CD14-positive monocyte (primary cell): ENCODE measurements around the gene NBAS. TPM values are rescaled to one million over a fixed set of nuclear protein-coding genes. Genes with fewer than 3 reads are reported as not detected.

Experiments used
- DNase-seq, 3 donors: peaks; one replicate each; pipeline ENCODE4 v3.0.0-alpha.2; 2011 to 2022
- H2AFZ ChIP-seq: 2 replicates; pipeline ENCODE4 v1.6.0; 2012; ENCODE audit warnings: mild to moderate bottlenecking, low read depth, low read length, inconsistent platforms; ENCODE audit not compliant: insufficient read depth, poor library complexity, severe bottlenecking
- H3K27ac ChIP-seq, 2 donors: 1 replicate in 1 of 2; 2 replicates in 1 of 2; pipeline ENCODE4 v1.5.1; 2012 to 2013; ENCODE audit warnings: low read length in 2 of 2, control low read depth in 1 of 2, inconsistent platforms in 1 of 2, low read depth in 1 of 2, mild to moderate bottlenecking in 1 of 2
- H3K27me3 ChIP-seq, 2 donors: one replicate each; pipeline versions ENCODE4 v1.6.0 to v1.6.1; 2011 to 2013; ENCODE audit warnings: low read length in 2 of 2; ENCODE audit not compliant: control insufficient read depth in 2 of 2, insufficient read depth in 2 of 2
- H3K36me3 ChIP-seq, 2 donors: replicated peaks in 1 of 2; 1 replicate in 1 of 2; 2 replicates in 1 of 2; pipeline versions ENCODE4 v1.5.1 to v1.6.1; 2012 to 2013; ENCODE audit warnings: low read length in 2 of 2, control low read depth in 1 of 2, inconsistent platforms in 1 of 2, mild to moderate bottlenecking in 1 of 2; ENCODE audit not compliant: insufficient read depth in 2 of 2, control insufficient read depth in 1 of 2
- H3K4me1 ChIP-seq, 2 donors: 1 replicate in 1 of 2; 2 replicates in 1 of 2; pipeline versions ENCODE4 v1.5.1 to v1.6.1; 2012 to 2013; ENCODE audit warnings: low read length in 2 of 2, control low read depth in 1 of 2, inconsistent platforms in 1 of 2, mild to moderate bottlenecking in 1 of 2, moderate library complexity in 1 of 2; ENCODE audit not compliant: insufficient read depth in 2 of 2, control insufficient read depth in 1 of 2
- H3K4me2 ChIP-seq: replicated peaks from 2 replicates; pipeline ENCODE3; 2012; ENCODE audit warnings: low read length, moderate library complexity, mild to moderate bottlenecking; ENCODE audit not compliant: poor library complexity, severe bottlenecking; ENCODE audit errors: extremely low read depth
- H3K4me3 ChIP-seq, 3 experiments: fragments of 200-600 bp in 1 of 3; sonication (generic) in 1 of 3; replicated peaks in 1 of 3; 1 replicate in 2 of 3; 2 replicates in 1 of 3; pipeline ENCODE4 v1.5.1; 2011 to 2013; ENCODE audit warnings: low read length in 3 of 3, mild to moderate bottlenecking in 3 of 3, control low read depth in 2 of 3, low read depth in 2 of 3, inconsistent platforms in 1 of 3, moderate library complexity in 1 of 3
- H3K79me2 ChIP-seq: 2 replicates; pipeline ENCODE4 v1.6.0; 2012; ENCODE audit warnings: mild to moderate bottlenecking, control low read depth, inconsistent platforms, low read length, moderate library complexity; ENCODE audit not compliant: insufficient read depth
- H3K9ac ChIP-seq: 2 replicates; pipeline ENCODE4 v1.6.0; 2017; ENCODE audit warnings: low read length, mild to moderate bottlenecking; ENCODE audit not compliant: insufficient read depth, poor library complexity, severe bottlenecking
- H3K9me3 ChIP-seq, 2 donors: replicated peaks in 1 of 2; 1 replicate in 1 of 2; 2 replicates in 1 of 2; pipeline versions ENCODE4 v1.5.1 to v1.6.1; 2012 to 2013; ENCODE audit warnings: low read length in 2 of 2, control low read depth in 1 of 2; ENCODE audit not compliant: control insufficient read depth in 1 of 2, insufficient read depth in 1 of 2
- H4K20me1 ChIP-seq: 2 replicates; pipeline ENCODE4 v1.6.0; 2012; ENCODE audit warnings: mild to moderate bottlenecking, low read length, control low read depth, moderate library complexity; ENCODE audit not compliant: insufficient read depth
- H3K27ac Mint-ChIP-seq, 7 donors: one replicate each; pipeline ENCODE4 v1.8.0; 2020; ENCODE audit warnings: mild to moderate bottlenecking in 7 of 7, mixed read lengths in 7 of 7, moderate library complexity in 6 of 7, inconsistent platforms in 2 of 7
- H3K27me3 Mint-ChIP-seq, 3 donors: one replicate each; pipeline ENCODE4 v1.8.0; 2021 to 2022; ENCODE audit warnings: low read depth in 3 of 3, mild to moderate bottlenecking in 3 of 3, mixed read lengths in 3 of 3, moderate library complexity in 3 of 3, inconsistent platforms in 1 of 3
- H3K36me3 Mint-ChIP-seq, 2 donors: one replicate each; pipeline ENCODE4 v1.8.0; 2020; ENCODE audit warnings: mixed read lengths in 2 of 2, inconsistent platforms in 1 of 2, mild to moderate bottlenecking in 1 of 2
- H3K4me1 Mint-ChIP-seq: one replicate; pipeline ENCODE4 v1.8.0; 2020; ENCODE audit warnings: mild to moderate bottlenecking, mixed read lengths
- H3K4me3 Mint-ChIP-seq, 2 donors: one replicate each; pipeline ENCODE4 v1.8.0; 2020; ENCODE audit warnings: mild to moderate bottlenecking in 2 of 2, mixed read lengths in 2 of 2, moderate library complexity in 1 of 2
- H3K9me3 Mint-ChIP-seq, 7 donors: one replicate each; pipeline ENCODE4 v1.8.0; 2020 to 2022; ENCODE audit warnings: mixed read lengths in 7 of 7, mild to moderate bottlenecking in 6 of 7, moderate library complexity in 6 of 7, inconsistent platforms in 2 of 7
- CTCF ChIP-seq: fragments of 200-600 bp; IDR thresholded peaks from one replicate; pipeline ENCODE4 v1.8.0; 2022; ENCODE audit warnings: antibody characterized with exemption, mild to moderate bottlenecking
- WGBS: methylation state at CpG from one replicate; pipeline ENCODE4 v1.1.5; 2013; ENCODE audit warnings: missing lambda C conversion rate; ENCODE audit not compliant: insufficient coverage; 5-methylcytosine and 5-hydroxymethylcytosine counted together
- intact Hi-C, 2 donors: fragments of 100-400 bp; cut with micrococcal nuclease; formaldehyde crosslinking; loops; one replicate each; pipeline versions ENCODE4 v1.15.0 to v1.15.1; 2023
- polyA plus RNA-seq, 3 donors: library from polyadenylated mRNA; depleted of rRNA in 1 of 3; unstranded in 2 of 3; stranded (reverse) in 1 of 3; fragments of 300-500 nt in 2 of 3; fragments of >200 nt in 1 of 3; fragmentation: Illumina TruSeq in 2 of 3; gene quantifications; 1 replicate in 2 of 3; 2 replicates in 1 of 3; pipeline ENCODE4 v1.2.3, GENCODE V29; 2012 to 2021

NBAS gene
- polyA plus RNA-seq, 3 donors, result 8.9 to 10.9 (median 8.9) TPM

GRCh38 chr2:15363734-15364133 lies 197.4 kb downstream of the NBAS start:
- Histone ChIP-seq H3K4me2 (no peak overlapping the region), H3K36me3 (peaks cover 7 to 43% of the 10 kb centered on the region in 2 donors), H4K20me1 (no peaks in the 10 kb centered on the region), H3K9me3 (no peaks in the 10 kb centered on the region), H3K9ac (no peak overlapping the region), H3K79me2 (no peaks in the 10 kb centered on the region), H3K27ac (no peak overlapping the region), H3K4me3 (no peak overlapping the region), H3K4me1 (no peaks in the 10 kb centered on the region), H3K27me3 (no peaks in the 10 kb centered on the region), H2AFZ (no peak overlapping the region)
- H3K27ac Mint-ChIP-seq, result no peak overlapping the region
- 100% methylated on average over 3 of the region's 3 CpGs for WGBS
- H3K9me3 Mint-ChIP-seq, result no peaks in the 10 kb centered on the region
- no peaks in the 10 kb centered on the region for H3K27me3 Mint-ChIP-seq
- intact Hi-C loops, result no loop called here
- H3K4me3 Mint-ChIP-seq, result no peak overlapping the region
- no peaks in the 10 kb centered on the region for H3K4me1 Mint-ChIP-seq
- no peak for DNase-seq
- H3K36me3 Mint-ChIP-seq, result peaks cover 46 to 49% of the 10 kb centered on the region in 2 donors
- no peak for TF ChIP-seq CTCF

- intact Hi-C loops, result no loop called here
- no peaks in the 10 kb centered on the region for H3K9me3 ChIP-seq
- no peak overlapping the region for H3K27ac Mint-ChIP-seq
- no peak overlapping the region for H3K4me3 ChIP-seq
- TF ChIP-seq CTCF, result no peak
- no peak overlapping the region for H3K27ac ChIP-seq
- H3K4me1 Mint-ChIP-seq, result no peaks in the 10 kb centered on the region
- H4K20me1 ChIP-seq, result no peaks in the 10 kb centered on the region
- H3K9ac ChIP-seq, result no peak overlapping the region
- H3K4me2 ChIP-seq, result no peak overlapping the region
- H3K27me3 ChIP-seq, result no peaks in the 10 kb centered on the region
- H3K27me3 Mint-ChIP-seq, result no peaks in the 10 kb centered on the region
- peaks cover 48 to 53% of the 10 kb centered on the region in 2 donors for H3K36me3 Mint-ChIP-seq
- H3K9me3 Mint-ChIP-seq, result peaks cover 0 to under 1% (median 0%) of the 10 kb centered on the region in 7 donors
- peaks cover 7 to 48% of the 10 kb centered on the region in 2 donors for H3K36me3 ChIP-seq
- H3K79me2 ChIP-seq, result no peaks in the 10 kb centered on the region
- H2AFZ ChIP-seq, result no peak overlapping the region
- DNase-seq, result no peak
- no peak overlapping the region for H3K4me3 Mint-ChIP-seq
- H3K4me1 ChIP-seq, result no peaks in the 10 kb centered on the region
Measured at GRCh38 chr2:15363142-15363541, 198.0 kb downstream of the NBAS start.
